HEK293 (cell line): ENCODE measurements around the gene CCR5AS.
"Not testable (repeated sequence)": the region's sequence is repeated elsewhere in the genome, so short reads cannot be mapped to it uniquely, and the experiment has no call there.

Source experiments
- CTCF ChIA-PET: fragments of 350-600 bp; formaldehyde crosslinking; extraction: SDS; loops from one replicate; lab custom pipeline; 2021; ENCODE audit warnings: antibody characterized with exemption; lab: Yijun Ruan, JAX
- POLR2A ChIA-PET: fragments of 300-600 bp; formaldehyde crosslinking; extraction: SDS; loops from one replicate; lab custom pipeline; 2020; ENCODE audit warnings: antibody characterized with exemption, inconsistent platforms; lab: Yijun Ruan, JAX
- H3K27ac ChIP-seq: fragments of 200-500 bp; sonication (Bioruptor generic); 2 replicates; pipeline ENCODE4 v1.5.1; 2014; ENCODE audit warnings: low read depth, low read length, control low read depth, inconsistent platforms; ENCODE audit errors: extremely low read depth
- H3K36me3 ChIP-seq, 2 experiments: fragments of 200-500 bp in 1 of 2; sonication (Bioruptor generic) in 1 of 2; 1 replicate in 1 of 2; 2 replicates in 1 of 2; pipeline ENCODE4 v1.5.1; 2014 to 2017; ENCODE audit warnings: inconsistent platforms in 2 of 2, low read length in 2 of 2; ENCODE audit not compliant: control insufficient read depth in 2 of 2, insufficient read depth in 1 of 2
- H3K4me1 ChIP-seq: fragments of 200-500 bp; sonication (Bioruptor generic); 2 replicates; pipeline ENCODE4 v1.5.1; 2014; ENCODE audit warnings: mild to moderate bottlenecking, low read length, inconsistent platforms; ENCODE audit not compliant: control insufficient read depth, insufficient read depth
- H3K4me3 ChIP-seq: 2 replicates; pipeline ENCODE4 v1.5.1; 2011; ENCODE audit warnings: low read depth, mild to moderate bottlenecking, control low read depth, low read length, moderate library complexity
- H3K9me3 ChIP-seq: fragments of 200-500 bp; sonication (Bioruptor generic); 2 replicates; pipeline ENCODE4 v1.5.1; 2014; ENCODE audit warnings: low read depth, low read length, inconsistent platforms; ENCODE audit not compliant: control insufficient read depth, insufficient read depth
- EGR2 ChIP-seq: fragments of 450-650 bp; formaldehyde crosslinking; IDR thresholded peaks from 2 replicates; pipeline ENCODE4 v1.5.1; 2016; ENCODE audit warnings: low read depth, missing biosample characterization, missing genetic modification characterization
- FEZF1 ChIP-seq: fragments of 450-650 bp; formaldehyde crosslinking; IDR thresholded peaks from 2 replicates; pipeline ENCODE4 v1.5.1; 2016; ENCODE audit warnings: missing biosample characterization, missing genetic modification characterization
- GFI1B ChIP-seq: fragments of 450-650 bp; formaldehyde crosslinking; IDR thresholded peaks from 2 replicates; pipeline ENCODE4 v1.5.1; 2016; ENCODE audit warnings: missing biosample characterization, missing genetic modification characterization
- ZFHX2 ChIP-seq: fragments of 450-650 bp; formaldehyde crosslinking; conservative IDR thresholded peaks from 2 replicates; pipeline ENCODE4 v1.5.1; 2016; ENCODE audit warnings: missing biosample characterization, missing genetic modification characterization
- ZNF335 ChIP-seq: fragments of 450-650 bp; formaldehyde crosslinking; conservative IDR thresholded peaks from 2 replicates; pipeline ENCODE4 v1.5.1; 2016; ENCODE audit warnings: missing biosample characterization, missing genetic modification characterization
- ZNF366 ChIP-seq: fragments of 450-650 bp; formaldehyde crosslinking; conservative IDR thresholded peaks from 2 replicates; pipeline ENCODE4 v1.5.1; 2016; ENCODE audit warnings: missing biosample characterization, missing genetic modification characterization
- ZNF621 ChIP-seq: fragments of 450-650 bp; formaldehyde crosslinking; IDR thresholded peaks from 2 replicates; pipeline ENCODE4 v1.5.1; 2017; ENCODE audit warnings: missing biosample characterization, missing genetic modification characterization
- ZNF654 ChIP-seq: fragments of 450-650 bp; formaldehyde crosslinking; IDR thresholded peaks from 2 replicates; pipeline ENCODE4 v1.5.1; 2016; ENCODE audit warnings: low read depth, missing biosample characterization, missing genetic modification characterization
- TF ChIP-seq, protein P1 (sequence below): fragments of 450-650 bp; formaldehyde crosslinking; IDR thresholded peaks from 2 replicates; pipeline ENCODE4 v1.5.1; 2016; ENCODE audit warnings: missing biosample characterization, missing genetic modification characterization
- TF ChIP-seq, protein P2 (sequence below): fragments of 450-650 bp; formaldehyde crosslinking; IDR thresholded peaks from 2 replicates; pipeline ENCODE4 v1.5.1; 2016; ENCODE audit warnings: missing biosample characterization, missing genetic modification characterization

CCR5AS gene

DNA sequence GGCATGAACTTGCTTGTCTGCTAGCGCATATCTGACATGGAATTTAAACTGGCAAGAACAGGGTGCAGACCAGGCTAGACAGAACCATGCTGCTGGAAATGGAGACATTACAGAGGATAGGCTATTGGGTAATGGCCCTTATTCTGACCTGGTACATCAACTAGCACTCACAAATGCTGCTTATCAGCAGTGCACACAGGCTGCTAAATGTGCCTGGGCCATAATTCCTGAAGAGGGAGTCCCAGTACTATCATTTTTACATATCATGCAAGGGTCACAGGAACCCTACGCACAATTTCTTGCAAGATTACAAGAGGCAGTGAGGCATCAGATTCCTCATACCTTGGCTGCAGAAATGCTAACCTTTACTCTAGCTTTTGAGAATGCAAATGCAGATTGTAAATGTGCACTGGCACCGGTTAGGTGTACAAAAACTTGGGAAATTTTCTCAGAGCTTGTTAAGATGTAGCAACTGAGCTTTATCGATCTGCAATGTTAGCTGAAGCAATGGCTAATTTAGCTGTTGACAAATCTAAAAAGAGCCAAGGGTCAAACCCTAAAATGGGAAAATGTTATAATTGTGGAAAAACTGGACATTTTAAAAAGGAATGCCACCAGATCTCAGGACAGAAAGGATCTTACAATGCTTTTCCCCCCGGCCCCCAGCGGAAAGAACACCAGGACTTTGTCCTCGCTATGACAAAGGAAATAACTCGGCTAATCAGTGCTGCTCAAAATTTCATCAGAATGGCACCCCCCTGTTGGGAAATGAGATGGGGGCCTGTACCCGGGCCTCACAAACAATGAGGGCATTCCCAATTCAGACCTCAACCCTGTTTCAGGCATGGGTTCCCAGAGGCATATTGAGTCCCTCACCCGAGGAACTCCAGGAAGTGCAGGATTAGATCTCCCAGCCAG, 21.3 kb upstream of the CCR5AS start:
- H3K4me3 ChIP-seq = no peak overlapping the region
- CTCF ChIA-PET = interaction anchor here (0.6 kb wide), 1 partner anchor 71 kb away, joined by 3 read pairs; no protein-coding TSS in a partner anchor
- no peaks in the 10 kb centered on the region for H3K4me1 ChIP-seq
- no peaks in the 10 kb centered on the region for H3K9me3 ChIP-seq
- no peak overlapping the region for H3K27ac ChIP-seq
- H3K36me3 ChIP-seq = no peaks in the 10 kb centered on the region
- TF ChIP-seq ZNF654 (tag by site-specific recombination) (0 out of 2 replicates have a peak, but pooled peaks have one; percentile 17), GFI1B (tag by site-specific recombination) (no peak)
- POLR2A ChIA-PET = no interaction called here

- H3K9me3 ChIP-seq, H3K4me1 ChIP-seq, H3K36me3 ChIP-seq, CTCF ChIA-PET, POLR2A ChIA-PET, H3K27ac ChIP-seq, H3K4me3 ChIP-seq: not testable (repeated sequence)
Measured at GRCh38 chr3:46427404-46427803, 20.5 kb upstream of the CCR5AS start.

DNA sequence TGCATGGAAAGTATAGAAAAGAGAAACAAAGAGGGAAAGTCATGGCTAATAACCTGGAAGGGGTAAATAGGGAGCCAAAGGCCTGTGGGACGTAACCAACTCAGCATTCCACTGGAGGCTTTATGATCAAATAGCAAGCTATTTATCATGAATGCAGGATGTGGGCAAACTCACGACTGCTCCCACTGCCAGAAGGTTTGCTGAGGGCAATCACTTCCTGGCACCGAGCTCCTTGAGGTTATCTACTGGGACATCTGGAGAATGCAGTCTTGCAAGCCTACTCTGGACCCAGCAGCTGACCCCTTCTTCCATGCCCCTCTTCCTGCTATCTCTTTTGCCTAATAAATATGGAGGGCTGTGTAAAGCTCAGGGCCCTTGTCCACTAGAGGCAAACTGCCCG, 19.6 kb upstream of the CCR5AS start:
- H3K36me3 ChIP-seq, POLR2A ChIA-PET, H3K4me1 ChIP-seq, H3K4me3 ChIP-seq, H3K27ac ChIP-seq, H3K9me3 ChIP-seq: not testable (repeated sequence)
- CTCF ChIA-PET = interaction anchor here (0.6 kb wide), 1 partner anchor 354 kb away, joined by 4 read pairs; no protein-coding TSS in a partner anchor

DNA sequence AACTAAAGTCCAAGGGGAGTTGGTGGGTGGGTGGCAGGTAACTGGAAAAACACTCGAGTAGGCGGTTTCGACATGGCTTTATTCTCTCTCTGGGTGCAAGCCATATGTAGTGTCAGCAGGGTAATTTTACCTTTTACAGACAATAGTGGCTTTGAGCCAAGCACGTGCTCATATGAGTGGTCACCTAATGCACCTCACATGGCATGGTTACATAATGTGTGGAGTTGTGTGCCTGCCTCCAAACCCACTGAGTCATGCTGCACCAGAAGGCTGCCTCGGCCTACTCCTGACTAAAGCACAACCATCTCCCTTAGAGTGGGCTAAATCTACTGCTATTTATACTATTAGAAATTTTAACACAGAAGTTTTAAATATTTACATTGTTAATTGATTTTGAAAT, 16.7 kb upstream of the CCR5AS start:
- Histone ChIP-seq H3K36me3 (no peaks in the 10 kb centered on the region), H3K27ac (no peak overlapping the region), H3K9me3 (no peaks in the 10 kb centered on the region), H3K4me3 (no peak overlapping the region), H3K4me1 (no peaks in the 10 kb centered on the region)
- 0 out of 2 replicates have a peak, but pooled peaks have one; percentile 25 for TF ChIP-seq ZNF335 (tag by site-specific recombination)
- TF ChIP-seq ZFHX2 (tag by site-specific recombination) = peak; percentile 33
- TF ChIP-seq, protein P1, sequence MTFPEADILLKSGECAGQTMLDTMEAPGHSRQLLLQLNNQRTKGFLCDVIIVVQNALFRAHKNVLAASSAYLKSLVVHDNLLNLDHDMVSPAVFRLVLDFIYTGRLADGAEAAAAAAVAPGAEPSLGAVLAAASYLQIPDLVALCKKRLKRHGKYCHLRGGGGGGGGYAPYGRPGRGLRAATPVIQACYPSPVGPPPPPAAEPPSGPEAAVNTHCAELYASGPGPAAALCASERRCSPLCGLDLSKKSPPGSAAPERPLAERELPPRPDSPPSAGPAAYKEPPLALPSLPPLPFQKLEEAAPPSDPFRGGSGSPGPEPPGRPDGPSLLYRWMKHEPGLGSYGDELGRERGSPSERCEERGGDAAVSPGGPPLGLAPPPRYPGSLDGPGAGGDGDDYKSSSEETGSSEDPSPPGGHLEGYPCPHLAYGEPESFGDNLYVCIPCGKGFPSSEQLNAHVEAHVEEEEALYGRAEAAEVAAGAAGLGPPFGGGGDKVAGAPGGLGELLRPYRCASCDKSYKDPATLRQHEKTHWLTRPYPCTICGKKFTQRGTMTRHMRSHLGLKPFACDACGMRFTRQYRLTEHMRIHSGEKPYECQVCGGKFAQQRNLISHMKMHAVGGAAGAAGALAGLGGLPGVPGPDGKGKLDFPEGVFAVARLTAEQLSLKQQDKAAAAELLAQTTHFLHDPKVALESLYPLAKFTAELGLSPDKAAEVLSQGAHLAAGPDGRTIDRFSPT (tag by site-specific recombination) = no peak
- 0 out of 2 replicates have a peak, but pooled peaks have one; percentile 18 for TF ChIP-seq EGR2 (tag by site-specific recombination)
- POLR2A ChIA-PET = no interaction called here
- CTCF ChIA-PET = no interaction called here

- TF ChIP-seq ZNF621 (tag by site-specific recombination) (no peak), FEZF1 (tag by site-specific recombination) (peak; percentile 31; the same call in 1 of the 2 replicates), ZNF366 (no peak)
- TF ChIP-seq, protein P2, sequence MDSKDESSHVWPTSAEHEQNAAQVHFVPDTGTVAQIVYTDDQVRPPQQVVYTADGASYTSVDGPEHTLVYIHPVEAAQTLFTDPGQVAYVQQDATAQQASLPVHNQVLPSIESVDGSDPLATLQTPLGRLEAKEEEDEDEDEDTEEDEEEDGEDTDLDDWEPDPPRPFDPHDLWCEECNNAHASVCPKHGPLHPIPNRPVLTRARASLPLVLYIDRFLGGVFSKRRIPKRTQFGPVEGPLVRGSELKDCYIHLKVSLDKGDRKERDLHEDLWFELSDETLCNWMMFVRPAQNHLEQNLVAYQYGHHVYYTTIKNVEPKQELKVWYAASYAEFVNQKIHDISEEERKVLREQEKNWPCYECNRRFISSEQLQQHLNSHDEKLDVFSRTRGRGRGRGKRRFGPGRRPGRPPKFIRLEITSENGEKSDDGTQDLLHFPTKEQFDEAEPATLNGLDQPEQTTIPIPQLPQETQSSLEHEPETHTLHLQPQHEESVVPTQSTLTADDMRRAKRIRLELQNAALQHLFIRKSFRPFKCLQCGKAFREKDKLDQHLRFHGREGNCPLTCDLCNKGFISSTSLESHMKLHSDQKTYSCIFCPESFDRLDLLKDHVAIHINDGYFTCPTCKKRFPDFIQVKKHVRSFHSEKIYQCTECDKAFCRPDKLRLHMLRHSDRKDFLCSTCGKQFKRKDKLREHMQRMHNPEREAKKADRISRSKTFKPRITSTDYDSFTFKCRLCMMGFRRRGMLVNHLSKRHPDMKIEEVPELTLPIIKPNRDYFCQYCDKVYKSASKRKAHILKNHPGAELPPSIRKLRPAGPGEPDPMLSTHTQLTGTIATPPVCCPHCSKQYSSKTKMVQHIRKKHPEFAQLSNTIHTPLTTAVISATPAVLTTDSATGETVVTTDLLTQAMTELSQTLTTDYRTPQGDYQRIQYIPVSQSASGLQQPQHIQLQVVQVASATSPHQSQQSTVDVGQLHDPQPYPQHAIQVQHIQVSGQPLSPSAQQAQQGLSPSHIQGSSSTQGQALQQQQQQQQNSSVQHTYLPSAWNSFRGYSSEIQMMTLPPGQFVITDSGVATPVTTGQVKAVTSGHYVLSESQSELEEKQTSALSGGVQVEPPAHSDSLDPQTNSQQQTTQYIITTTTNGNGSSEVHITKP (tag by site-specific recombination) = peak; percentile 62
- POLR2A ChIA-PET = no interaction called here
- H3K4me3 ChIP-seq = no peak overlapping the region
- no peaks in the 10 kb centered on the region for H3K9me3 ChIP-seq
- CTCF ChIA-PET = no interaction called here
- no peak overlapping the region for H3K27ac ChIP-seq
- no peaks in the 10 kb centered on the region for H3K36me3 ChIP-seq
- H3K4me1 ChIP-seq = no peaks in the 10 kb centered on the region
Measured at GRCh38 chr3:46422617-46423016, 15.8 kb upstream of the CCR5AS start.
